HG03139 (cell line): ENCODE measurements around the gene CABP1.

Experiments
- ATAC-seq: cut with Tn5 transposase; IDR thresholded peaks from one replicate; pipeline ENCODE4 v1.9.1; 2021; ENCODE audit not compliant: unreplicated experiment

Gene CABP1

GRCh38 chr12:120690978-120691377 lies 50.6 kb downstream of the CABP1 start:
- no peak for ATAC-seq

GRCh38 chr12:120692524-120693033 lies 52.2 kb downstream of the CABP1 start:
- no peak for ATAC-seq

GRCh38 chr12:120693848-120694247 lies 53.4 kb downstream of the CABP1 start:
- ATAC-seq, result no peak

GRCh38 chr12:120696626-120697025 lies 56.2 kb downstream of the CABP1 start:
- ATAC-seq, result no peak

GRCh38 chr12:120697344-120697743 lies 56.9 kb downstream of the CABP1 start:
- no peak for ATAC-seq

- no peak for ATAC-seq
Measured at GRCh38 chr12:120698665-120699064, 58.2 kb downstream of the CABP1 start.

- ATAC-seq, result no peak
Measured at GRCh38 chr12:120699553-120699952, 59.1 kb downstream of the CABP1 start.

GRCh38 chr12:120700886-120701285 lies 60.5 kb downstream of the CABP1 start:
- no peak for ATAC-seq

- no peak for ATAC-seq
Measured at GRCh38 chr12:120702637-120703036, 62.2 kb downstream of the CABP1 start.

GRCh38 chr12:120703311-120703942 lies 63.0 kb downstream of the CABP1 start:
- no peak for ATAC-seq

- ATAC-seq, result no peak
Measured at GRCh38 chr12:120705618-120706017, 65.2 kb downstream of the CABP1 start.

- no peak for ATAC-seq
Measured at GRCh38 chr12:120706029-120706428, 65.6 kb downstream of the CABP1 start.

- ATAC-seq, result no peak
Measured at GRCh38 chr12:120708651-120709050, 68.2 kb downstream of the CABP1 start.

- ATAC-seq, result peak; percentile 52
Measured at GRCh38 chr12:120710031-120710804, 69.8 kb downstream of the CABP1 start, which contains the start of gene UNC119B. TSS of gene UNC119B (plus strand) at chr12:120710458. CDS start at chr12:120710475, 17 bp downstream.

- peak; percentile 21 for ATAC-seq
Measured at GRCh38 chr12:120710805-120711296, 70.4 kb downstream of the CABP1 start.

GRCh38 chr12:120711411-120711810 lies 71.0 kb downstream of the CABP1 start:
- no peak for ATAC-seq

GRCh38 chr12:120712610-120713009 lies 72.2 kb downstream of the CABP1 start:
- no peak for ATAC-seq

- ATAC-seq, result no peak
Measured at GRCh38 chr12:120713861-120714482, 73.5 kb downstream of the CABP1 start.
